Inflammatory macrophage treated with lipopolysaccharide for 1 hour (primary cell): Measurements from ENCODE around the gene PXT1.

Source experiments
- DNase-seq, 2 donors: peaks; one replicate each; pipeline ENCODE4 v3.0.0-alpha.2; 2020 to 2022

Gene PXT1

DNA sequence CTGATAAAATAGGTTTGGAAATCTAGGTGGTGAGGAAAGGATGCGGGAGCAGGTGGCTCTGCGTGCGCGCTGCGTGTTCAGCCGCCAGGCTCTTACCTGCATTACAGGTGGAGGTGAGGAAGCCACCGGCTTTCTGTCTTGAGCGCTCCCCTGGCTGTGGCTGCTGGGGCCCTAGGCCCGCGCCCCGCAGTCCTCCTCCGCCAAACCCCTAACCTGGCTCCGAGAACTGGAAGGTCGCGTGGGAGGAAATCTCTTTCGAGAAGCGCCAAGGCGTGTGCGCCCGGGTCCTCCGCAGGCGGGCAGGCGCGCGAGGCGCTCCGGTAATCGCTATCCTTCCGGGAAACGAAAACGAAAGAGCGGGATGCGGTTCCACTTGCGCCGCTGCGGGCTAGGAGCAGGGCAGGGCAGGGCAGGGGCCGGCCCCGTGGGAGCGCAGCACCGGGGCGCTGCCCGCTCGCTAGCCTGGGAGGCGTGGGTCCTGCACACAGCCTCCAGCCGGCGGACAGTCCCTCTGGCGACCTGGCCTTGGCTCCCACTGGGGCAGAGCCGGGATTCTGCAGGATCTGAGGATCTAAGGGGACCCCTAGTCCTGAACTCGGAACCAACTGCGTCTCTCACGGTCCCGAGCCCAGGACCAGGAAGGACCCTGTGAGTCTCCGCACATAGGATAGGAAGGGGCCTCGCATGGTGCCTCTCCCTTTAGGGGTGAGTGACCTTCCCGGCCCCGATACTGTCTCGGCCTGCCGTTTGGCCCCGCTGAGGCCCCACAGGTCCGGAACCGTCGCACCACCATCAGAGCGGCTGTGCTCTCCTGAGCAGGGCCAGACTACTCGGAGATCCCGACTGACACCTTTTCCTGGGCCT lies 55.0 kb downstream of the PXT1 start, which contains the start of gene ETV7:
TSS of gene ETV7 (minus strand) at position 230 of the 864 bp plus-strand sequence. CDS start at position 102, 128 bp downstream.
- peak; percentile 48 to 73 for DNase-seq

DNA sequence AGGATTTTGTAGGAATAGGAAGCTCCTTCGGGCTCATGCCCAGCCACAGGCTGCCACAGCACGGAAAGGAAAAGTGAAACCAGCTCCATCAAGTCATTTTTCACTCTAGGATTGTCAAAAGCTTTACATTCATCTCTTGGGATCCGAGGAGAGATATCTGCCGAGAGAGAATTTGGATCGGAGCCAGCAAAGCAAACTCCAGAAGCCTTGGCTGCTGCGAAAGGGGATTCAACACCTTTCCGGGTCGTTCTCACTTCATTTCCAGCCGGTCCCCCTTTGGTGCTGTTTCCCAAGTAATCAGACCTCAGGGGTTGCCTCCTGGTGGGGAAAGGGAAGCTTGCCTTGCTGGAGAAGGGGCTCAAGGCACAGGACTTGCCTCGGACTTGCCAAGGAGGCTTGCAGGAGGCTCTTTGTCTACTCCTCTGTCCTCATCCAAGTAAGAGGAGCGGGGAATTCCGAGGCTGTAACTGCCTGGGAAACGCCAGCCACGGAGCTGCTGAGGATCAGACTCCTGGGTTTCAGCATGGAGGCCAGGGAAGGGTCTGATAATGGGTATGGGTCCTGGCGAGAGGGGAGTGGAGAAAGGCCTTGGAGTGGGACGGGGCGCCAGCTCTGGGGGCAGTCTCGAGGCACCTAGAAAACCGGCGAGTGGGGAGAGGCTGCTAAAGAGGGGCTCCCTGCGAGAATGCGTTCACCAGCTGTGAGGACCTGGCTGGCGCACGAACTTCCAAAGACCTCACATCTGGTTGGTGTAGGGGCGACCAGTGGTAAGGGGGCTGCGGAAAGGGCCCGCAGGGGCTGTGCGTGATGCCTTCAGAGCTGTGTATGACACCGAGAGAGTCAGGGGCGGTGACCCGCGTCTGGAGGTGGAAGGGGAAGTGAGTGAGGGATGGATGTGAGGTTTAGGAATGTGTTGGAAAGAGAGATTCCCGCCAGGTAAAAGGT lies 55.9 kb downstream of the PXT1 start:
- DNase-seq, result peak; percentile 37 to 48

DNA sequence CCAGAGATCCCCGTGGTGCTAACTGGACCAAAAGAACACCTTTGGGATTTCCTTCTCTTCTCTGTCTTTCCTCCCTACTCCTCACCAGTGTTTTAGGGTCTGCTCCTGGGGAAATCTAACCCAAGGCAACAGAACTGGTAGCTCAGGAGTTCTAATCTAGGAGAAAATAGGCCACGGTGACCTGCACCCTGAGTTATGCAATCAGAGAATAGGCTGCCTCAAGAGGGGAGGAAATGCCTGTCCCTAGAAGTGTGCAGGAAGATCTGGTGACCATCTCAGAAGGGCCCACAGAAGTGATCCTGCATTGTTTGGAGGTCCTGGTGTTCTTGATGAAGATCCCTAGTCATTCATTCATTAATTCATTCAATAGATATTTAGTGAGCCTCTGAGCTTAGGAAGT lies 58.6 kb downstream of the PXT1 start:
- DNase-seq, result no peak

DNA sequence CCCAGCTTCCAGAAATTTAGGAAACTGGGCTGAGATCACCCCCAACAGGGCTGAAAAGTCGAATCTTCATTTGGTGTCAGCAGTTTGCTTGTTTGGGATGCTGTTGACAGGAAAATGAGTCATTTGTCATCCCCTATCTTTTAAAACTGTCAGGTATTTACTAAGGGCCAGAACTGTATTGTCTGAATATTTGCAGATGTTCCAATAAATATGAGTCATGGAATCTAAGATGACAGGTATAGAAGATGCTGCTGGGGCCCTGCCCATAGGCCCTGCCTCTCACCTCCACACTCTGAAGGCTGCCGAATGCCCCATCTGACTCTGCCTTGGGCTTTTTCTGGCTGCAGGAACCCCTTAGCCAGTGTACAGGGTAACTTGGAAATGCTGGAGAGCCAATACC lies 59.0 kb downstream of the PXT1 start:
- no peak for DNase-seq

DNA sequence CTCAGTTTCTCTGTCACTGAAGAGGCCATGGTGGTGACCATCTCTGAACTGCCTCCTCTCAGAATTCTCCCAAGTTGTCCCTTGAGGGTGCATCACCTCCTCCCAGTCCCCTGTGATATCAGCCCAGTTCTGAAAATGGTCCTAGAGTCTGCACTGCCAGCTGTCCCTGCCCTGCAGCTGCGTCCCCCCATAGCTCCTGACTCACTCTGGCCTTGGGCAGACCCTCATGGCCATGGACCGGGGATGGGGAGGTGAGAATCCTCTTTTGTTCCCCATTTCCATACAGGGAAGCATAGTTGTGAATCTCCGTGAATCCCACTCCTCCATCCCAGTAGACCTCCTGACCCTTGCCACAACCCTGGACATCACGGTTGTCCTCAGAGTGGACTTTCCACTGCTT lies 59.7 kb downstream of the PXT1 start:
- no peak for DNase-seq

DNA sequence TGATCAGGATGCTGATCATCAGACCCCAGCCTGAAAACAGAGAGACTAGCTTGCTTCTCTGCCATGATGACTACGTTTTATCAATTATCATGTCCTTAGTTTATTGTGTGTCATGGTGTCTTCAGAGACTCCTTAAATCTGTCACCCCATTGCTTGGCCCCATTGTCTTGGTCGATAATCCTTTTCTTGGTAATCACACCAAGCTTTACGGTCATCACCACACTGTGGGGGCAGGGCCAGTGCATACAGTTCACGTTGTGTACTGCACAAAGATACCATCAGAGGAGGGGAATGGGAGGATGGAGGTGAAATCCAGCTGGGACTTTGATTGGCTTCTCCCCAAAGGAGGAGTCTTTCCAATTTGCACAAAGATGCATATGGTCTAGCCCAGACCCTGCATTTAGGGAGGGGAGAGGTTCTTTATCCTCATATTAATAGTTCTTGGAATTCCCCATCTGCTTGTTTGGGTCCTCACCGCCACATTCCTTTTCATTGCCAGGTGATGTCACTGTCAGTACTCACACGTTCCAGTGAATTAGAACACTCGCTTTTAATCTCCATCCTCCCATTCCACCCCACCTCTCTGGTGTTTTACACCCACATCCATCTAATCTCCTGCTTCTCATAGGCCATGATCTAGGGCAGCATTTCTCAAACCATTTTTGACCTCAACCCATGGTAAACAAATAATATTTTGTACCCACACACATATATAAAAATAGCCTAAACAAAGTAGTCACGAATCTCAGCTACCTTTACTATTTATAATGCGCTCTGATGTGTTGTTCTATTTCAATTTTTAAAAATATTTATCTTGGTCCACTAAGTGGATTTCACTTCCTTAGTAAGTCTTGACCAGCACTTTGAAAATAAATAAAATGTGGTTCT lies 60.9 kb downstream of the PXT1 start:
- DNase-seq, result no peak

DNA sequence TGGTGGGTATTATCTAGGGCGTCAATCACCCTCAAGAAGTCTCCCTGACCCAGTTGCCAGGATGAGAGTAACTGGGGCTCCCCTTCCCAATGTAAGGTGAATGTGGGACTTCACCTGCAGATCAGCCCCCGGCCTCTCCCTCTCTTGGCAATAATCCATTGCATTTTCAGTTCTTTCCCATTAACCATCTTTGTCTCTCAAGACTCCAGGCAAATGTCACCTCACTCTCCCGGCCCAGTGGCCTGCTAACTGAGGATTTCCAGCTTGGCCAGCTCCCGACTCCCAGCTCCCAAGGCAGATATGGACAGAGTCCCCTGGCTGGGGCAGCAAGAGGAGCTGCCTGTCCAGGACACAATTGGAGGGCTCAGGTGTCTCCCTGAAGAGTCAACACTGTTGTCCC lies 62.5 kb downstream of the PXT1 start:
- DNase-seq, result no peak

DNA sequence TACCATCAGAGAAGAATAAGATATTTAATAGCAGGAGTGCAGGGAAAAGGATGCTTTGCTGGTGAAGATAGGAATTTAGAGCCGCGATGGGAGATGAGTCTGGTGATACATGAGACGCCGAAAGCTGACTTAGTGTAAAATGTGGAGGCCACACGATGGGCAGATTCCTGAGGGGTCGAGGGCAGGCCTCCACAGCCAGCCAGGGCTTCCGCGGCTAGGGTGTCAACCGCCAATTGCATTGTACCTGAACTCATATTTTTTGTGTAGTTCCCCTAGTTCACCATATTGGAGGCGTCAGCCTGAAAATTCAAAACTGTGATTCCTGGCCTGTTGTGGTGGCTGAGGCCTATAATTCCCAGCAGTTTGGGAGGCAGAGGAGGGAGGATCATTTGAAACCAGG lies 63.7 kb downstream of the PXT1 start:
- no peak for DNase-seq

DNA sequence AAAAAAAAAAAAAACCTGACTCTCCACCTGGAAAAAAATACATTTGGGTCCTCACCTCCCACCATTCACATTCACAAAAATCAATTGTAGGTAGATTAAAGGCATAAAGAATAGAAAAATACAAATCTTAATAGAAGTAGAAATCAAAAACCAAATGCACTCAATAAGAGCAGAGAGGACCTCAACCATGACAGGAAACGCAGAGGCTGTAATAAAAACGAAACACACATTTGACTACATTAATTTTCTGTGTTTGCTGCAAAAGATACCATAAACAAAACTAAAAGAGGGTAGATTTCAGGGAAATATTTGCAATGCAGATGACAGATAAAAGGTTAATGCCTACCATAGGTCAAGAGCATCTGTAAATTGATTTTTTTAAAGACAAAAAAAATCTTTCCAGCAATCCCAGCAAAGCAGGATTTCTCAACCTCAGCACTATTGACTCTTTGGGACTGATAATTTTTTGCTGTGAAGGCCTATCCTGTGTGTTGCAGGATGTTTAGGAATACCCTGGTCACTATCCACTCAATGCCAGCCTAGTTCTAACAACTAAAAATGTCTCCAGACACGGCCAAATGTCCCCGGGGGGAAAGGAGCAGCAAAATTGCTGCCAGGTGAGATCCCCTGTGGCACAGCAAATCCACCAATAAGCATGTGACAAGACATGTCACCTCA lies 64.3 kb downstream of the PXT1 start:
- no peak for DNase-seq

DNA sequence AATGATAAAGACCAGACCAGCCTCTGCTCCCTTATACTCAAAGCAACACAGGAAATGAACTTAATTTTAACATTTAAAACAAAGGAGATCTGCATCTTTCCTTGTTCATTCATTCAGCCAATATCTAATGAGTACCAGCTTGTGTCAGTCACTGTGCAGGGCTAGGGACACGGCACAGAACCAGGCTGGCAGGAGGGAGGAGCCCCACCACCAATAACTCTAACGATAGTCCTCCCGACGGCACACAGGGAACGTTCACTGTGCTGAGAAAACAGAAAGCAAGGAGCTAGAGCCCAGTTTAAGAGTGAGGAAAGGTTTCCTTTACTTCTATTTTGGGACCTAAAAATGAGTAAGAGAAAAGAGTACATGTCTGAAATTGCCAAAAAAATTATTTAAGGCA lies 65.1 kb downstream of the PXT1 start:
- no peak for DNase-seq

DNA sequence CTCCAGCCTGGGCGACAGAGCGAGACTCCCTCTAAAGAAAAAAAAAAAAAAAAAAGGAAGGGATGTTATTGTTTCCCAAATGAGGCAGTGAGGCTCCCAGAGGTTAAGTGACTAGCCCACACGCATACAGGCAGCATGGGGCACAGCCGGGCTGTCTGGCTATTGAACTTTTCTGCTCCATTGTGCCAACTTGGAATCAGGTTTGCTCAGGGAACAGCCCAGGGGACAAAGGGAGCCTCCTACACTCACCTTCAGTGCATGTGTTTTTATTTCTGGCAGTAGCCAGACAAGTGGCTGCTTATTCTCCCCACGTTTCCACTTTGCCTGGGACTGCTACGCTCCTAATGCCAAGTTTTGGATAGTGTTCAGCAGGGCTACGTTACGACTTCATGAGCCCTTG lies 65.9 kb downstream of the PXT1 start:
- no peak for DNase-seq

DNA sequence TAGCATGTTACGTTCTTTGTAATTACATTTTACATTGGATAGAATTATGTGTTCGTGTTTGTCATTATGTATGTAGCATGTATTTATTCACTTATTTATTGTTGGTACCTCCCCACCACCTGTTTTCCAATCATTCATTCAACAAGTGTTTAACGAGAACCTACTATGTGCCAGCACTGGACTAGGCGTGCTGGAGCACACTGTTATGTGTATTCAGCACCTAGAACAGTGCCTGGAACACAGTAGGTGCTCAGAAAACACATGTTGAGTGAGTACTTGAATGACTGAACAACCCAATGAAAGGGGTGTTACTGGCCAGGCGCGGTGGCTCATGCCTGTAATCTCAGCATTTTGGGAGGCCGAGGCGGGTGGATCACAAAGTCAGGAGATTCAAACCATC lies 66.5 kb downstream of the PXT1 start:
- DNase-seq, result no peak

DNA sequence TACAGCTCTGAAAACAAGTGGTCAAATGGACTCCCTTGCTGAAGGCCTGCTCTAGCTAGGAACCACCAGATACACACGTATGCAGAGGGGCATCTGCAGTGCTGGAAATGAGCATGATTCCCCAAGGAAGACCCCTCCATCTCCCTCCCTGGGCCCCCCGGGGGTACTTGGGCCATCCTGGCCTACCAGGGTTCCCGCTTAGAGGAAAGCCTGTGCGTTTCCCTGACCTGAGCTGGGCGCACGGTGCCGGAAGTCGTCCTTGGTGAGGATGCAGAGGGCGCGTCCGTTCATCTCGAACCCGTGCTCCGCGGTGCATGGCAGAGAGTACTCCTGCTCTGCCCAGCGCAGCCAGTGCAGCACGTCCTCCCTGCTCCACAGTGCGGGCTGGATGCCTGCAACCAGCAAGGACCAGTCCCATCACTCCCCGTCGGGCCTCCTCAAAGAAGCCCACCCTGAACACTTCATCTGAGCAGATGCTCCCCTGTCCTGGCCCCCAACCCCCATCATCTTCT lies 67.0 kb downstream of the PXT1 start:
- DNase-seq, result no peak

DNA sequence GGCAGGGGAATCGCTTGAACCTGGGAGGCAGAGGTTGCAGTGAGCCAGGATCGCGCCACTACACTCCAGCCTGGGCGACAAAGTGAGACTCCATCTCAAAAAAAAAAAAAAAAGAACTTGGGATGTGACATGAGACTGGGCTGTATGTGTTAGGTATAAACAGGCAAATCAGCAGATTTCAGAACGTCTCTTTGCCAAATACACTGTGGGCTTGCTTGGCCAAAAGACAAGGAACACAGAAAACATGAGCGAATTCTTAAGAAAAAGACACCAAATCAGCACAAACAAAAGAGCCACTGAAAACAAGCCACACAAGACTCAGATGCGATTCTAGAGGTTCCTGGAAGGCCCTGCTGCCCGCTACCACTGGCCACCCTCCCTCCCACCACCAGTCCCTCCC lies 67.7 kb downstream of the PXT1 start:
- no peak for DNase-seq

DNA sequence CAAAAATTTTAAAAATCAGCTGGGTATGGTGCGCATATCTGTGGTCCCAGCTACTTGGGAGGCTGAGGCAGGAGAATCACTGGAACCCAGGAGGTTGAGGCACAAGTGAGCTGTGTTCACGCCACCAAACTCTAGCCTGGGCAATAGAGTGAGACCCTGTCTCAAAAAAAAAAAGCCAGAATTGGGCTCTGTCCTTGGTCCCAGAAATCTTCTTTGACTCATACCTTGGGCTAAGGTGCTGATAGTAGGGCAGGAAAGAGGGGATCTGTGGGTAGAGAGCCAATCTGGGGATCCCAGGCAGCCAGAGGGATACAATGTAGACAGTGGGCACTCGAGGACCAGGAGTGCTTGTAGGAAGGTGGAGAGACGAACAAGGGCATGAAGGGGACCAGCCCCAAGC lies 68.5 kb downstream of the PXT1 start:
- DNase-seq, result no peak

DNA sequence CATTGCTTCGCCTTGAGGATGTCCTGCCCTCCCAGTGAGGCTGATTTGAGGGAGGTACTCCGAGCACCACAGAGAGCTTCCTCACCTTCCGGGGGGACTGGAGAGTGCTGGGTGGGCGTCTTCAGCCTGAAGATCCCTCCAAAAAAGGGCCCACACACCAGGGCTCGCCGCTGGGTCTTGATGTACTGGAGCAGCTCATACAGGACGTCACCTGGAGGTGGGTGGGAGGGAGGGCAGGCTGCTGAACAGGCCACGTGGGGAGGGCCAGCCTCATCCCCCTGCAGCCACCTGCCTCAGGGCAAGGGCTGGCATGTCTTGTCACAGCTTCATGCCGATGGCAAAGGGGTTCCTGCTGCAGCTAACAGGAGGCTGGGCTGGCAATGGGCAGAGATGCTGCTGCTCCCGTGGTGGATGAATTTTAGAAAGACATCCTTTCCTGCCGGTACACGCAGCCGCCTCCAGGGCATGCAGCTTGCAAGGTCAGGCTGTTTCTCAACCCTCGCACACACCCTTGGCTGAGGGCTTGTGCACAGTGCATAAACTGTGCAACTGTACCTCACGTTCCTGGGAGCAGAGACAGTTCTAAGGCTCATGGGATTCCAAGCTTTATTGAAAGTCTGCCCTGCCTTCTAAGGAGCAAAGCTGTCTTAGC lies 69.2 kb downstream of the PXT1 start:
- DNase-seq, result no peak

DNA sequence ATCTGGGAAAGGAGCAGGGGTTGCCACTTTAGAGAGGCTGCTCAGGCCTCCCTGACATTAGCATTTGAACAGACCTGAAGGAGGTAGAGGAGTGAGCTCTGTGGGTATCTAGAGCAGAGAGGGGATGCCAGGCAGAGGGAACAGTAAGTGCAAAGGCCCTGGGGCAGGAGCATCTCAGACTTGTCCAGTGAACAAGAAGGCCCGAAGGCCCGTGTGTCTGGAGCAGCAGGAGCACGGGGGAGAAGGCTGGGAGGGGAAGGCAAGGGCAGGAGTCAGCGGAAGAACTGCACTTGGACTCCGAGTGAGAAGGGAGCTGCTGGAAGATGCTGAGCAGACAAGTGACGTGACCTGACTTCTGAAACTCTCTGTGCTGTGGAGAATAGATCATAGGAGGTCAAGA lies 70.6 kb downstream of the PXT1 start:
- no peak for DNase-seq

DNA sequence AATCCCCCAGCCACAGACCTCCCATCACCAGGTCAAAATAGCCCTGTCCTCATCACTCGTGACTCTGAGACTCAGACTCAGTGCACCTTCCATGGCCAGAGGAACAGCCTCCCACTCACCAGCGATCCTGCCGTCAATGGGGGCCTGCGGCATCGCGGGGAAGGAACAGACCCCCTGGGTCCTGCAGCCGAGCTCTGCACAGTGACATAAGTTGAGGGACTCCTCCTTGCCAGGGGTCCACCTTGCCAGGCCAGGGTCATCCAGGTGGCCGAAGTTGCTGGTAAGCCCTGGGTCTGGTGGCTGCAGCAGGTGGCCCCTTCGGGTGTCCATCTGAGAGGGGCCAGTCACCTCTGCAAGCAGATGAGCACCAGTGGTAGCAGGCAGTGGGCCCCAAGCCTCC lies 71.4 kb downstream of the PXT1 start:
- DNase-seq, result no peak

DNA sequence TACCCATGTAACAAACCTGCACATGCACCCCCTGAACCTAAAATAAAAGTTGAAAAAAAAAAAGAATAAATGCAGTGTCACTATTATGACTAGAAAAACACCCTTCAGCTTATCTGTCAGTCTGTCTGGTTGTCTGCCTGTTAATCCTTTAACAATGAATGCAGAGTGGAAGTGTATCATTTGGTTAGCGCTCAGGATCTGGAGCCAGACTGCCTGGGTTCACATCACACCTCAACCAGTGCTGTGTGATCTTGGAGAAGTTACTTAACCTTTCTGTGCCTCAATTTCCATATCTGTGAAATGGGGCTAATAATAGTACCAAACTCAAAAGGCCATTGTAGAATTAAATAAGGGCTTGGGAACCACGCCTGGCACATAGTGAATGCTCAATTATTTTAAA lies 72.0 kb downstream of the PXT1 start:
- DNase-seq, result no peak

DNA sequence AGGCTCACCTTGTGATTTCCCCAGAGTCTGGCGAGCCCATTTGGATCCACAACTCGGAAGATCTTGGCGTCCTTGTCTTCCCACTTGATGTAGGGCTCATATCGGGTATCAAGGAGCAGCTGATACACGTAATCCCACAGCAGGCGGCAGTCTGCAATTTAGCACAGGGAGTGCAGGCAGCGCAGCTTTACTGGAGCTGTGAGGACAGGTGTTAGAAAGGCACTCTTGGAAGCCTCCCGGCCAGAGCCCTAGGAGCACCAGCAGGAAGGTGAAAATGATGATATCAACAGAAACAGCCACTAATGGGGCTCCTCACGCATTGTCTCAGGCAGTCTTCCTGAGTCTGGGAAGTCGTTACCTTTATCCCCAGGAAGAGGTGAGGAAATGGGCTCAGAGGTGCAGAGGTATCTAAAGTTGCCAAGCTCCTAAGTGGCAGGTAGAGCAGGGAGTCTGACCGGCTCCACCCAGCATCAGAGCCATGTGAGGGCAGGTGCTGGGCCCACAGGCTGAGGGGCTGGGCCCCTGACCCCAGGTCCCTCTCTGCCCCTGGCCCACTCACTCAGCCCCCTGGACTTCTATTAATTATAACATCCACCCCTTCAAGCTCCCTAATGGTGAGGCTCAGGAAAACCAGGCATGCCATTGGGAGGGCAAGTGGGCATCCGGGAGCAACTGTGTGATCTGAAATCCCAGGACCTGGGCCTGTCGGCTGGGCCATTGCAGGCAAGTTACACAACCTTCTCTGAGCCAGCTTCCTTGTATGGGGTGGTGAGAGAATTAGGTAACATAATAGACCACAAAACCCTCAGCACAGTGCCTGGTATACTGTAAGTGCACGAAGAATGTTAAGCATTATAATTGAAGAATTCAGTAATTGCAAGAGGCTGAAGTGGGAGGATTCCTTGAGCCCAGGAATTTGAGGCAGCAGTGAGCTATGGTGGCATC lies 73.5 kb downstream of the PXT1 start:
- peak; percentile 73 to 78 for DNase-seq
